Neural cell (in vitro differentiated cells): ENCODE data around the gene EPC2. TPM values are rescaled to one million over a fixed set of nuclear protein-coding genes. Genes with fewer than 3 reads are reported as not detected.

Experiments used
- H2AFZ ChIP-seq: fragments of 200-600, 300-800 bp; sonication (generic), shearing (Covaris generic); 2 replicates; pipeline ENCODE4 v1.6.0; 2014; ENCODE audit warnings: low read depth, mild to moderate bottlenecking, antibody characterized with exemption, low read length, moderate library complexity
- H3F3A ChIP-seq: fragments of 200-600 bp; shearing (Covaris generic); 2 replicates; pipeline ENCODE4 v1.6.1; 2016; ENCODE audit warnings: mild to moderate bottlenecking, moderate library complexity, mixed read lengths, antibody characterized with exemption, low read length; ENCODE audit not compliant: insufficient read depth, poor library complexity, severe bottlenecking
- H3K27ac ChIP-seq: fragments of 200-600, 300-800 bp; sonication (generic), shearing (Covaris generic); 2 replicates; pipeline ENCODE4 v1.5.1; 2014; ENCODE audit warnings: mild to moderate bottlenecking, low read length, moderate library complexity
- H3K27me3 ChIP-seq: fragments of 300-800, 200-600 bp; sonication (generic), shearing (Covaris generic); 2 replicates; pipeline ENCODE4 v1.6.0; 2014; ENCODE audit warnings: mild to moderate bottlenecking, low read depth, low read length, moderate library complexity; ENCODE audit not compliant: insufficient read depth
- H3K36me3 ChIP-seq: fragments of 300-800, 200-600 bp; sonication (generic), shearing (Covaris generic); 2 replicates; pipeline ENCODE4 v1.5.1; 2014; ENCODE audit warnings: mild to moderate bottlenecking, antibody characterized with exemption, low read length, moderate library complexity; ENCODE audit not compliant: insufficient read depth
- H3K4me2 ChIP-seq: fragments of 300-800, 200-600 bp; sonication (generic), shearing (Covaris generic); 2 replicates; pipeline ENCODE4 v1.6.0; 2014; ENCODE audit warnings: mild to moderate bottlenecking, low read length
- H3K4me3 ChIP-seq: fragments of 300-800, 200-600 bp; sonication (generic), shearing (Covaris generic); 2 replicates; pipeline ENCODE4 v1.5.1; 2014; ENCODE audit warnings: mild to moderate bottlenecking, low read length, moderate library complexity
- H3K79me2 ChIP-seq: fragments of 200-600 bp; shearing (Covaris generic); replicated peaks from 2 replicates; pipeline ENCODE4 v1.6.0; 2014; ENCODE audit warnings: mild to moderate bottlenecking, low read length, moderate library complexity; ENCODE audit not compliant: insufficient read depth
- H3K9ac ChIP-seq: fragments of 300-800, 200-600 bp; sonication (generic), shearing (Covaris generic); 2 replicates; pipeline ENCODE4 v1.6.1; 2016; ENCODE audit warnings: mild to moderate bottlenecking, low read length, mixed read lengths
- H3K9me2 ChIP-seq: fragments of 200-600 bp; shearing (Covaris generic); 2 replicates; pipeline ENCODE4 v1.6.1; 2016; ENCODE audit warnings: mild to moderate bottlenecking, low read length, mixed read lengths; ENCODE audit not compliant: insufficient read depth
- H3K9me3 ChIP-seq: fragments of 200-600, 300-800 bp; sonication (generic), shearing (Covaris generic); 2 replicates; pipeline ENCODE4 v1.6.1; 2016; ENCODE audit warnings: mild to moderate bottlenecking, mixed run types, low read length, moderate library complexity, mixed read lengths
- H4K20me1 ChIP-seq: fragments of 200-600 bp; shearing (Covaris generic); 2 replicates; pipeline ENCODE4 v1.6.1; 2016; ENCODE audit warnings: mild to moderate bottlenecking, mixed run types; ENCODE audit not compliant: insufficient read depth
- EP300 ChIP-seq: fragments of 450-650 bp; conservative IDR thresholded peaks from 2 replicates; pipeline ENCODE4 v1.6.1; 2014; ENCODE audit warnings: antibody characterized with exemption, mild to moderate bottlenecking, moderate library complexity; ENCODE audit not compliant: poor library complexity, severe bottlenecking
- EZH2 ChIP-seq: fragments of 200-600, 300-800 bp; shearing (Covaris generic), sonication (generic); IDR thresholded peaks from 2 replicates; pipeline ENCODE4 v1.6.1; 2014; ENCODE audit warnings: antibody characterized with exemption, low read length, borderline replicate concordance, mild to moderate bottlenecking; ENCODE audit not compliant: insufficient read depth, poor library complexity, severe bottlenecking
- MXI1 ChIP-seq: fragments of 450-650 bp; conservative IDR thresholded peaks from 2 replicates; pipeline ENCODE4 v1.6.1; 2014; ENCODE audit warnings: antibody characterized with exemption, mild to moderate bottlenecking; ENCODE audit not compliant: poor library complexity, severe bottlenecking
- POLR2AphosphoS5 ChIP-seq: IDR thresholded peaks from 2 replicates; pipeline ENCODE4 v1.6.1; 2012
- RAD21 ChIP-seq: fragments of 450-650 bp; conservative IDR thresholded peaks from 2 replicates; pipeline ENCODE4 v1.6.1; 2014; ENCODE audit warnings: antibody characterized with exemption, mild to moderate bottlenecking, moderate library complexity
- SMC3 ChIP-seq: fragments of 450-650 bp; conservative IDR thresholded peaks from 2 replicates; pipeline ENCODE4 v1.6.1; 2014; ENCODE audit warnings: antibody characterized with exemption, mild to moderate bottlenecking, moderate library complexity; ENCODE audit not compliant: poor library complexity
- TAF1 ChIP-seq: IDR thresholded peaks from 2 replicates; pipeline ENCODE4 v1.6.1; 2012; ENCODE audit warnings: low read depth
- polyA plus RNA-seq: library from polyadenylated mRNA; depleted of rRNA; stranded (reverse); fragments of >200 nt; gene quantifications from 2 replicates; pipeline ENCODE4 v1.2.3, GENCODE V29; 2014
- TF ChIP-seq, protein P1 (sequence below): IDR thresholded peaks from 2 replicates; pipeline ENCODE4 v1.6.1; 2012; ENCODE audit warnings: borderline replicate concordance
- TF ChIP-seq, protein P2 (sequence below): fragments of 450-650 bp; IDR thresholded peaks from 2 replicates; pipeline ENCODE4 v1.5.1; 2014; ENCODE audit warnings: antibody characterized with exemption, mild to moderate bottlenecking, moderate library complexity; ENCODE audit not compliant: poor library complexity, severe bottlenecking

EPC2 gene
- polyA plus RNA-seq, 1 donor from 2014 or later: 43.9 TPM

DNA sequence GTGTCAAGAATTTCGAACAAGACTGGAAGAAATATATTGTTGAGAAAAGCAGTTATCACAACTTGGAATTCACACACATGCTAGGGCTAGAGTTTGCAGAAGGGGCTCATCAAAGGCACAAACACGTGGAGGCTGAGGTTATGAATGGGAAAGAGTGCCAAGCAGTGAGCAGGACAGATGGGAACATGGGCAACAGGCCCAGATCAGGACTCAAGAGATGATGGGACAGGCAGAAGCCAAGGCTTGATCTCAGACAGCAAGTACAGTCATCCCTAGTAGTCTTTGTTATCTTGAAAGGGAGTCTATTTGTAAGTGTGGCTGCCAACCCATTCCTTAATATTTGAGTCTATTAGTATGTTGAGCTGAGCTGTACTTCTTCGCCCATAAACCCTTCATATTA is 22.2 kb upstream of the EPC2 start:
- no peak overlapping the region for H3K9ac ChIP-seq
- TF ChIP-seq RAD21 (no peak), MXI1 (no peak), SMC3 (no peak), EP300 (no peak), EZH2 (no peak), TAF1 (no peak), POLR2AphosphoS5 (no peak)
- TF ChIP-seq, protein P1, sequence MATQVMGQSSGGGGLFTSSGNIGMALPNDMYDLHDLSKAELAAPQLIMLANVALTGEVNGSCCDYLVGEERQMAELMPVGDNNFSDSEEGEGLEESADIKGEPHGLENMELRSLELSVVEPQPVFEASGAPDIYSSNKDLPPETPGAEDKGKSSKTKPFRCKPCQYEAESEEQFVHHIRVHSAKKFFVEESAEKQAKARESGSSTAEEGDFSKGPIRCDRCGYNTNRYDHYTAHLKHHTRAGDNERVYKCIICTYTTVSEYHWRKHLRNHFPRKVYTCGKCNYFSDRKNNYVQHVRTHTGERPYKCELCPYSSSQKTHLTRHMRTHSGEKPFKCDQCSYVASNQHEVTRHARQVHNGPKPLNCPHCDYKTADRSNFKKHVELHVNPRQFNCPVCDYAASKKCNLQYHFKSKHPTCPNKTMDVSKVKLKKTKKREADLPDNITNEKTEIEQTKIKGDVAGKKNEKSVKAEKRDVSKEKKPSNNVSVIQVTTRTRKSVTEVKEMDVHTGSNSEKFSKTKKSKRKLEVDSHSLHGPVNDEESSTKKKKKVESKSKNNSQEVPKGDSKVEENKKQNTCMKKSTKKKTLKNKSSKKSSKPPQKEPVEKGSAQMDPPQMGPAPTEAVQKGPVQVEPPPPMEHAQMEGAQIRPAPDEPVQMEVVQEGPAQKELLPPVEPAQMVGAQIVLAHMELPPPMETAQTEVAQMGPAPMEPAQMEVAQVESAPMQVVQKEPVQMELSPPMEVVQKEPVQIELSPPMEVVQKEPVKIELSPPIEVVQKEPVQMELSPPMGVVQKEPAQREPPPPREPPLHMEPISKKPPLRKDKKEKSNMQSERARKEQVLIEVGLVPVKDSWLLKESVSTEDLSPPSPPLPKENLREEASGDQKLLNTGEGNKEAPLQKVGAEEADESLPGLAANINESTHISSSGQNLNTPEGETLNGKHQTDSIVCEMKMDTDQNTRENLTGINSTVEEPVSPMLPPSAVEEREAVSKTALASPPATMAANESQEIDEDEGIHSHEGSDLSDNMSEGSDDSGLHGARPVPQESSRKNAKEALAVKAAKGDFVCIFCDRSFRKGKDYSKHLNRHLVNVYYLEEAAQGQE: no peak
- TF ChIP-seq, protein P2, sequence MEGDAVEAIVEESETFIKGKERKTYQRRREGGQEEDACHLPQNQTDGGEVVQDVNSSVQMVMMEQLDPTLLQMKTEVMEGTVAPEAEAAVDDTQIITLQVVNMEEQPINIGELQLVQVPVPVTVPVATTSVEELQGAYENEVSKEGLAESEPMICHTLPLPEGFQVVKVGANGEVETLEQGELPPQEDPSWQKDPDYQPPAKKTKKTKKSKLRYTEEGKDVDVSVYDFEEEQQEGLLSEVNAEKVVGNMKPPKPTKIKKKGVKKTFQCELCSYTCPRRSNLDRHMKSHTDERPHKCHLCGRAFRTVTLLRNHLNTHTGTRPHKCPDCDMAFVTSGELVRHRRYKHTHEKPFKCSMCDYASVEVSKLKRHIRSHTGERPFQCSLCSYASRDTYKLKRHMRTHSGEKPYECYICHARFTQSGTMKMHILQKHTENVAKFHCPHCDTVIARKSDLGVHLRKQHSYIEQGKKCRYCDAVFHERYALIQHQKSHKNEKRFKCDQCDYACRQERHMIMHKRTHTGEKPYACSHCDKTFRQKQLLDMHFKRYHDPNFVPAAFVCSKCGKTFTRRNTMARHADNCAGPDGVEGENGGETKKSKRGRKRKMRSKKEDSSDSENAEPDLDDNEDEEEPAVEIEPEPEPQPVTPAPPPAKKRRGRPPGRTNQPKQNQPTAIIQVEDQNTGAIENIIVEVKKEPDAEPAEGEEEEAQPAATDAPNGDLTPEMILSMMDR: no peak
- H3K27me3 ChIP-seq: no peaks in the 10 kb centered on the region
- H2AFZ ChIP-seq: no peak overlapping the region
- H3K79me2 ChIP-seq: no peaks in the 10 kb centered on the region
- no peaks in the 10 kb centered on the region for H3K9me2 ChIP-seq
- no peaks in the 10 kb centered on the region for H3F3A ChIP-seq
- no peaks in the 10 kb centered on the region for H3K9me3 ChIP-seq
- no peak overlapping the region for H3K4me2 ChIP-seq
- H3K4me3 ChIP-seq: no peak overlapping the region
- no peak overlapping the region for H3K27ac ChIP-seq
- H3K36me3 ChIP-seq: no peaks in the 10 kb centered on the region
- no peaks in the 10 kb centered on the region for H4K20me1 ChIP-seq

DNA sequence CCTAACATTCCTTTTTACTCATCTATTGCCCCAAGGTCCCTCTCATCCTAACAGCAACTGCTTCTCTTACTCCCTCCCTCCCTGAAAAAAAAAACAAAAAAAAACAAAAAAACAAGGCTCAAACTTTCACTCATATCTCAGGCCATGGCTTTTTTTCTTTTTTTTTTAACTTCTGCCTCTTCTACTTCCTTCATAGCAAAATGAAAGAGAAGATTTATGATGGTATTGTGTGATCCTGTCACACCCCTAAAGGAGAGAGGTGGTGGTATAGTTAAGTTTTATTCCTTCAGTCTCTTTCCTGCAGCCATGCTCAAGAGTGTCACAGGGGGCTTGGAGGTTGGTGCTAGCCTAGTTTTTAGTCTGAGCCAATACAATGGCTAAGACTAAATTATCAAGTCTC is 21.5 kb upstream of the EPC2 start:
- no peak overlapping the region for H3K27ac ChIP-seq
- no peak for TF ChIP-seq SMC3
- TF ChIP-seq, protein P2: no peak
- TF ChIP-seq EP300: no peak
- H2AFZ ChIP-seq: no peak overlapping the region
- H3K9ac ChIP-seq: no peak overlapping the region
- no peaks in the 10 kb centered on the region for H3K27me3 ChIP-seq
- H4K20me1 ChIP-seq: no peaks in the 10 kb centered on the region
- no peak overlapping the region for H3K4me2 ChIP-seq
- no peaks in the 10 kb centered on the region for H3F3A ChIP-seq
- H3K9me2 ChIP-seq: no peaks in the 10 kb centered on the region
- no peaks in the 10 kb centered on the region for H3K36me3 ChIP-seq
- no peak overlapping the region for H3K4me3 ChIP-seq
- H3K9me3 ChIP-seq: no peaks in the 10 kb centered on the region
- H3K79me2 ChIP-seq: no peaks in the 10 kb centered on the region
